ENCODE measurements around the gene CLMP.

Gene CLMP, protein sequence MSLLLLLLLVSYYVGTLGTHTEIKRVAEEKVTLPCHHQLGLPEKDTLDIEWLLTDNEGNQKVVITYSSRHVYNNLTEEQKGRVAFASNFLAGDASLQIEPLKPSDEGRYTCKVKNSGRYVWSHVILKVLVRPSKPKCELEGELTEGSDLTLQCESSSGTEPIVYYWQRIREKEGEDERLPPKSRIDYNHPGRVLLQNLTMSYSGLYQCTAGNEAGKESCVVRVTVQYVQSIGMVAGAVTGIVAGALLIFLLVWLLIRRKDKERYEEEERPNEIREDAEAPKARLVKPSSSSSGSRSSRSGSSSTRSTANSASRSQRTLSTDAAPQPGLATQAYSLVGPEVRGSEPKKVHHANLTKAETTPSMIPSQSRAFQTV

GRCh38 chr11:123195188-123196059 lies at the start of gene CLMP:
TSS of gene CLMP (minus strand) at chr11:123195248. CDS start at chr11:123194940, 308 bp downstream.
- DNase-seq (ENCODE audit: low read depth) = no peak
- TF ChIP-seq CTCF (IDR thresholded peaks at IDR 0.05; ENCODE audit: low read depth, low read length, missing control alignments) = no peak
- H3K4me3 ChIP-seq (ENCODE audit: low read depth, low read length) = no peak within 1 kb of the TSS

- no peak overlapping the region for H3K4me3 ChIP-seq (ENCODE audit: low read depth, low read length)
- DNase-seq (ENCODE audit: low read depth) = no peak
- TF ChIP-seq CTCF (IDR thresholded peaks at IDR 0.05; ENCODE audit: low read depth, low read length, missing control alignments) = no peak
These were observed 47.0 kb upstream of the CLMP start for GRCh38 chr11:123241874-123242543.

GRCh38 chr11:123241294-123241693 lies 46.2 kb upstream of the CLMP start:
- no peak for DNase-seq (ENCODE audit: low read depth)
- no peak for TF ChIP-seq CTCF (IDR thresholded peaks at IDR 0.05; ENCODE audit: low read depth, low read length, missing control alignments)
- no peak overlapping the region for H3K4me3 ChIP-seq (ENCODE audit: low read depth, low read length)

GRCh38 chr11:123239191-123240150 lies 44.4 kb upstream of the CLMP start:
- no peak for TF ChIP-seq CTCF (IDR thresholded peaks at IDR 0.05; ENCODE audit: low read depth, low read length, missing control alignments)
- H3K4me3 ChIP-seq (ENCODE audit: low read depth, low read length) = no peak overlapping the region
- DNase-seq (ENCODE audit: low read depth) = no peak

GRCh38 chr11:123238297-123238696 lies 43.2 kb upstream of the CLMP start:
- H3K4me3 ChIP-seq (ENCODE audit: low read depth, low read length) = no peak overlapping the region
- DNase-seq (ENCODE audit: low read depth) = no peak
- TF ChIP-seq CTCF (IDR thresholded peaks at IDR 0.05; ENCODE audit: low read depth, low read length, missing control alignments) = no peak

- H3K4me3 ChIP-seq (ENCODE audit: low read depth, low read length) = no peak overlapping the region
- DNase-seq (ENCODE audit: low read depth) = no peak
- no peak for TF ChIP-seq CTCF (IDR thresholded peaks at IDR 0.05; ENCODE audit: low read depth, low read length, missing control alignments)
These were observed 41.8 kb upstream of the CLMP start for GRCh38 chr11:123236879-123237278.
